Astrocyte (in vitro differentiated cells and primary cell): ENCODE results near the gene SH3GL2.

Source experiments
- EZH2 ChIP-seq: IDR thresholded peaks from 2 replicates; pipeline ENCODE4 v1.6.1; 2012; ENCODE audit warnings: mild to moderate bottlenecking, low read length, inconsistent platforms; ENCODE audit not compliant: insufficient read depth
- TF ChIP-seq, protein P1 (sequence below): IDR thresholded peaks from 2 replicates; pipeline ENCODE4 v1.5.1; 2011; ENCODE audit warnings: low read depth, mild to moderate bottlenecking, inconsistent platforms, low read length, moderate library complexity; ENCODE audit not compliant: insufficient read depth

DNA sequence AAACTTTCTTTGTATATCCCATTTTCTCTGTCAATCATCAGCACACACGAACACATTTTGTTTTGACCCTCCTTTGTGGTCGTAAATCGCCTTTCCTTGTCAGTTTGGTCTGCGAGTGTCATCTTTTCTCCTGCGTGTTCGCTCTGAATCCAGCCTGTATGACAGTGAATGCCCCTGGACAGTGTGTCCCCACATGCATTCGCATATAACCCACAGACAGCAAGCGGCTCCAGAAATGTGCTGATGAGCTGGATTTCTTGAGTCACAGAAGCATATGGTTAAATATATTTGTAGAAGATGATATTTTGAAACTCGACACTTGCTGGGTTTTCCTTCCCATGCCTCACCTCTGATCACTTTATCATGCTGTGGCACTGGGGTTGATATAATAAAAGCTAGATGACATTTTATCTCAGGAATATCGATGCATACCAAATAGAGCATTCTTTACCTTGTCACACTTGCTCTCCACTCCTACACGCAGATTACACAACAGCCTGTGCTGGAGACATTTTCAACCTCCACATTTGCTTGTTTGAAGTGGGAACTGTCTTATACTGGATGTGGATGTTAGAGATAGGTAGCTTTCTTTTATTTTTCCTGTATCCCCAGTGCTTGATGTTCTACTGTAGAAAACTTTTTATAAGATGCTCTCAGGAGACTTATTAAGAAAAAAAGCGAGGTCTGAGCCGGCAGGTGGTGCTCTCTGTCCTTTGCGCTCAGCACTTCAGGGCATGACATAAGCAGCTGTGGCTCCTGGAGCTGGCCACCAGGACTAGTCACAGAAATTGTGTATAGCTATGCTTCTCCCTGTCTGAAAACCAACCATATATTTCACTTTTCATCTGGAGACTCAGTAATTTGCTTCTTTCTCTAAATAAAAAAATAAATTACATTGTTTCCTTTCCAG is 215.1 kb downstream of the SH3GL2 start:
- TF ChIP-seq, protein P1, sequence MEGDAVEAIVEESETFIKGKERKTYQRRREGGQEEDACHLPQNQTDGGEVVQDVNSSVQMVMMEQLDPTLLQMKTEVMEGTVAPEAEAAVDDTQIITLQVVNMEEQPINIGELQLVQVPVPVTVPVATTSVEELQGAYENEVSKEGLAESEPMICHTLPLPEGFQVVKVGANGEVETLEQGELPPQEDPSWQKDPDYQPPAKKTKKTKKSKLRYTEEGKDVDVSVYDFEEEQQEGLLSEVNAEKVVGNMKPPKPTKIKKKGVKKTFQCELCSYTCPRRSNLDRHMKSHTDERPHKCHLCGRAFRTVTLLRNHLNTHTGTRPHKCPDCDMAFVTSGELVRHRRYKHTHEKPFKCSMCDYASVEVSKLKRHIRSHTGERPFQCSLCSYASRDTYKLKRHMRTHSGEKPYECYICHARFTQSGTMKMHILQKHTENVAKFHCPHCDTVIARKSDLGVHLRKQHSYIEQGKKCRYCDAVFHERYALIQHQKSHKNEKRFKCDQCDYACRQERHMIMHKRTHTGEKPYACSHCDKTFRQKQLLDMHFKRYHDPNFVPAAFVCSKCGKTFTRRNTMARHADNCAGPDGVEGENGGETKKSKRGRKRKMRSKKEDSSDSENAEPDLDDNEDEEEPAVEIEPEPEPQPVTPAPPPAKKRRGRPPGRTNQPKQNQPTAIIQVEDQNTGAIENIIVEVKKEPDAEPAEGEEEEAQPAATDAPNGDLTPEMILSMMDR: peak; percentile 9
- no peak for TF ChIP-seq EZH2
